Smooth muscle cell (in vitro differentiated cells): ENCODE data around the gene DYNLT5. TPM values are rescaled to one million over a fixed set of nuclear protein-coding genes. Genes with fewer than 3 reads are reported as not detected.

Experiments used
- DNase-seq: peaks from one replicate; lab custom pipeline; 2025; ENCODE audit not compliant: unreplicated experiment; lab: John Stamatoyannopoulos, UW
- H2AFZ ChIP-seq: fragments of 200-600 bp; sonication (generic); 2 replicates; pipeline ENCODE4 v1.6.0; 2016; ENCODE audit warnings: antibody characterized with exemption, low read depth, mild to moderate bottlenecking
- H3F3A ChIP-seq: fragments of 200-600 bp; sonication (generic); 2 replicates; pipeline ENCODE4 v1.6.0; 2017; ENCODE audit warnings: antibody characterized with exemption, low read depth
- H3K27ac ChIP-seq: fragments of 200-600 bp; sonication (generic); 2 replicates; pipeline ENCODE4 v1.5.1; 2016; ENCODE audit warnings: low read depth, mild to moderate bottlenecking
- H3K27me3 ChIP-seq: fragments of 200-600 bp; sonication (generic); 2 replicates; pipeline ENCODE4 v1.6.1; 2016; ENCODE audit warnings: low read depth, mild to moderate bottlenecking
- H3K36me3 ChIP-seq: fragments of 200-600 bp; sonication (generic); 2 replicates; pipeline ENCODE4 v1.5.1; 2016; ENCODE audit warnings: low read depth
- H3K4me1 ChIP-seq: fragments of 200-600 bp; sonication (generic); 2 replicates; pipeline ENCODE4 v1.5.1; 2016; ENCODE audit warnings: low read depth
- H3K4me2 ChIP-seq: fragments of 200-600 bp; sonication (generic); 2 replicates; pipeline ENCODE4 v1.6.0; 2016; ENCODE audit warnings: mild to moderate bottlenecking
- H3K4me3 ChIP-seq: fragments of 200-600 bp; sonication (generic); 2 replicates; pipeline ENCODE4 v1.5.1; 2016; ENCODE audit warnings: mild to moderate bottlenecking
- H3K79me2 ChIP-seq: fragments of 200-600 bp; sonication (generic); 2 replicates; pipeline ENCODE4 v1.6.0; 2016; ENCODE audit warnings: low read depth, mild to moderate bottlenecking
- H3K9ac ChIP-seq: fragments of 200-600 bp; sonication (generic); 2 replicates; pipeline ENCODE4 v1.6.0; 2016; ENCODE audit warnings: low read depth
- H3K9me3 ChIP-seq: fragments of 200-600 bp; sonication (generic); replicated peaks from 2 replicates; pipeline ENCODE4 v1.5.1; 2016; ENCODE audit warnings: low read depth
- H4K20me1 ChIP-seq: fragments of 200-600 bp; sonication (generic); 2 replicates; pipeline ENCODE4 v1.6.0; 2016; ENCODE audit warnings: low read depth
- CTCF ChIP-seq: fragments of 200-600 bp; sonication (generic); IDR thresholded peaks from 2 replicates; pipeline ENCODE4 v1.5.1; 2017; ENCODE audit warnings: borderline replicate concordance, mild to moderate bottlenecking, antibody characterized with exemption; ENCODE audit not compliant: insufficient read depth, poor library complexity, severe bottlenecking
- WGBS: methylation state at CpG from one replicate; pipeline ENCODE4 v1.1.7; 2016; ENCODE audit warnings: low lambda C conversion rate; 5-methylcytosine and 5-hydroxymethylcytosine counted together
- polyA plus RNA-seq: library from polyadenylated mRNA; unstranded; fragments of >200 nt; fragmentation: Nextera tagmentation; extraction: Ambion mirVana; gene quantifications from 2 replicates; pipeline ENCODE4 v1.2.1, GENCODE V29; 2016
- total RNA-seq: library from RNA; depleted of rRNA; stranded (reverse); fragments of >200 nt; gene quantifications from 2 replicates; pipeline ENCODE4 v1.2.3, GENCODE V29; 2014

DYNLT5 gene
- total and polyA plus RNA-seq, 2 experiments from 2014 or later = 1.3 TPM; not detected in 1

GRCh38 chr1:66745451-66745850 lies 6.8 kb upstream of the DYNLT5 start:
- TF ChIP-seq CTCF = no peak
- Histone ChIP-seq H3K27ac (no peak overlapping the region), H3K4me3 (no peak overlapping the region), H3K4me2 (no peak overlapping the region), H3K9me3 (no peaks in the 10 kb centered on the region), H3K36me3 (no peaks in the 10 kb centered on the region), H4K20me1 (no peaks in the 10 kb centered on the region), H3F3A (no peaks in the 10 kb centered on the region), H3K4me1 (no peaks in the 10 kb centered on the region), H3K27me3 (no peaks in the 10 kb centered on the region), H2AFZ (no peak overlapping the region), H3K9ac (no peak overlapping the region), H3K79me2 (no peaks in the 10 kb centered on the region)
- DNase-seq = no peak
- 66% methylated on average over 2 of the region's 2 CpGs for whole genome bisulfite sequencing

GRCh38 chr1:66747501-66747900 lies 4.8 kb upstream of the DYNLT5 start:
- peaks cover 8% of the 10 kb centered on the region for H3F3A ChIP-seq
- no peaks in the 10 kb centered on the region for H4K20me1 ChIP-seq
- H3K27me3 ChIP-seq = no peaks in the 10 kb centered on the region
- H3K4me2 ChIP-seq = peak overlapping the region; percentile 14
- no peak overlapping the region for H3K4me3 ChIP-seq
- WGBS = 47% methylated on average over 1 of the region's 1 CpG
- no peaks in the 10 kb centered on the region for H3K36me3 ChIP-seq
- no peaks in the 10 kb centered on the region for H3K79me2 ChIP-seq
- no peak for TF ChIP-seq CTCF
- no peak overlapping the region for H3K27ac ChIP-seq
- H2AFZ ChIP-seq = no peak overlapping the region
- H3K4me1 ChIP-seq = no peaks in the 10 kb centered on the region
- no peaks in the 10 kb centered on the region for H3K9me3 ChIP-seq
- no peak for DNase-seq
- H3K9ac ChIP-seq = no peak overlapping the region

GRCh38 chr1:66750577-66750976 lies 1.7 kb upstream of the DYNLT5 start:
- Histone ChIP-seq H3K4me2 (no peak overlapping the region), H3K27me3 (no peaks in the 10 kb centered on the region), H3K79me2 (no peaks in the 10 kb centered on the region), H2AFZ (peak overlapping the region; percentile 57), H3K4me1 (no peaks in the 10 kb centered on the region), H3K9ac (no peak overlapping the region), H3K27ac (no peak overlapping the region), H3F3A (peaks cover 8% of the 10 kb centered on the region), H3K9me3 (no peaks in the 10 kb centered on the region), H4K20me1 (no peaks in the 10 kb centered on the region), H3K4me3 (no peak overlapping the region), H3K36me3 (no peaks in the 10 kb centered on the region)
- no peak for TF ChIP-seq CTCF
- DNase-seq = no peak
- WGBS = 73% methylated on average over 3 of the region's 3 CpGs

- no peaks in the 10 kb centered on the region for H3K4me1 ChIP-seq
- no peak overlapping the region for H2AFZ ChIP-seq
- H3K79me2 ChIP-seq = no peaks in the 10 kb centered on the region
- no peaks in the 10 kb centered on the region for H3K36me3 ChIP-seq
- WGBS = 95% methylated on average over 4 of the region's 4 CpGs
- H3K9me3 ChIP-seq = no peaks in the 10 kb centered on the region
- no peak for TF ChIP-seq CTCF
- peaks cover 8% of the 10 kb centered on the region for H3F3A ChIP-seq
- no peak for DNase-seq
- no peak overlapping the region for H3K9ac ChIP-seq
- no peaks in the 10 kb centered on the region for H3K27me3 ChIP-seq
- no peaks in the 10 kb centered on the region for H4K20me1 ChIP-seq
- no peak overlapping the region for H3K27ac ChIP-seq
- H3K4me3 ChIP-seq = no peak overlapping the region
- no peak overlapping the region for H3K4me2 ChIP-seq
Measured at GRCh38 chr1:66751160-66751559, 1.1 kb upstream of the DYNLT5 start.
